Endometrial microvascular endothelial cells (primary cell): ENCODE data around the gene NKIRAS2. TPM values are rescaled to one million over a fixed set of nuclear protein-coding genes. Genes with fewer than 3 reads are reported as not detected.
"Not testable (repeated sequence)": the region's sequence is repeated elsewhere in the genome, so short reads cannot be mapped to it uniquely, and the experiment has no call there.

Experiments
- in situ Hi-C: cut with HindIII; loops from 2 replicates; pipeline ENCODE4 v1.10.0; 2017; ENCODE audit warnings: low sequenced_read_pairs, low pct_unique_long_range_greater_than_20kb; ENCODE audit errors: inconsistent ontology term
- total RNA-seq: library from RNA; depleted of rRNA; stranded (reverse); fragments of >200 nt; gene quantifications from one replicate; pipeline ENCODE4 v1.2.3, GENCODE V29; 2015; ENCODE audit errors: inconsistent ontology term

NKIRAS2 gene
- total RNA-seq, 1 donor from 2014 or later = 60.0 TPM

- in situ Hi-C loops = no loop called here
Measured at GRCh38 chr17:42018988-42019387, 902 bp upstream of the NKIRAS2 start.

- in situ Hi-C loops = not testable (repeated sequence)
Measured at GRCh38 chr17:42020845-42021244, 955 bp downstream of the NKIRAS2 start.

DNA sequence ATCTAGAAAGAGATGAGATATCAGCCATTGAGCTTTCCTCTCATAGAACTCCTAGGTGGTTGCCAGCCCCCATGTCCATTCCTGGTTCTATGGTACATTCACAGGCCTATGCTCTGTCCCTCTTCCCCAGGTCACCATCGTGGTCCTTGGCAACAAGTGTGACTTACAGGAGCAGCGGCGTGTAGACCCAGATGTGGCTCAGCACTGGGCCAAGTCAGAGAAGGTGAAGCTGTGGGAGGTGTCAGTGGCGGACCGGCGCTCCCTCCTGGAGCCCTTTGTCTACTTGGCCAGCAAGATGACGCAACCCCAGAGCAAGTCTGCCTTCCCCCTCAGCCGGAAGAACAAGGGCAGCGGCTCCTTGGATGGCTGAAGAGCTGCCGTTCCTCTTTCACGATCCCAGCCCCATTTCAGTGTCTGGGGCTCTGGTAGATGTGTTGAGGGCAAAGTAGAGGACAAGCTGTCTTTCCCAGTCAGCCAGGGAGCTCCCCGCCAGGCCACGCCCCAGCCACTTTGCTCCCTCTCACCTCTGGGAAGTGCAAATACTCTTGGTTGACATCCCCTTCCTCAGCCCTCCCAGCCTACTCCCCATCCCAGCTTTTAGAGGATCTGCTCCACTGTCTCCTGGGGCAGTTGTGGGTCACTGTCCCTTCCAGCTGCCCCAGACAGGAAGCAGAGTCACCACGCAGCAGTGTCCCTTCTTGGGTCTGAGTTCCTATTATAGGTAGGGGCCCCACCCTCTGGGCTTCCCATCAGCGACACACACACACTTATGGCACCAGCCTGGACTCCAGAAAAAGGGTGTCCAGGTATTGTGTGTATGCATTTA lies 3.8 kb downstream of the NKIRAS2 start:
- in situ Hi-C loops = no loop called here

DNA sequence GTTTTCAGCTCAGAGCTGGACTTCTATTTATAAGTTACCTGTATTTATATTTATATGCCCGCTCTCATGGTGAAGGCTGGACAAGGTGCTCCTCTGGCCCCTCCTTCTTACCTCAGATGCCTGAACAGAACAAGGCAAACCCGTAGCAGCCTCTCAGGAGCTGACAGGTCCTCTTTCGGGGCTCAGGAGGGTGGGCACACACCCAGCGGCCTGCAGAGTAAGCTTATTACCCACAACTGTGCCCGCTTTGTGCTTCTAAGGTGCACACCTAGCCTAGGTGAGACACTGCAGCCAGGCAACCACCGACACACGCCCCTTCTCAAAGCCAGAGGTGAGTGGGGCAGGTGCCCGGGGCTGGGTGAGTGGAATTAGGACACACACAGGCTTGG lies 5.3 kb downstream of the NKIRAS2 start:
- in situ Hi-C loops = no loop called here

DNA sequence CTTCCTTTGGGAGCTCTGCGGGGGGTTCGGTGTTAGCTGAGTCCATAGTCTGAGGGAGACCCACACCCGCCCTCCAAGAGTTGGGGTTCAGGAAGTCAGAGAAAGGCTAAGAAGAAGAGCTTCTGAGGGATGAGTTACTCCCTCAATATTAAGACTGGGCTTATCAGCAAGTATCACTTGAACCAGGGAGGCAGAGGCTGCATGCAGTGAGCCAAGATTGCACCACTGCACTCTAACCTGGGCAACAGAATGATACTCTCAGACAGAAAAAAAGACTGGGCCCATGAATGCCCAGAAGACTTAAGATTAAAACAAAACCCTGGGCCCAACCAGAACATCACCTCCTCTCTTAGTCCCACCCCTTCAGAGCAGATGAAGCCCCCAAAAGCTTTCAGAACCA lies 6.0 kb downstream of the NKIRAS2 start:
- in situ Hi-C loops = no loop called here

DNA sequence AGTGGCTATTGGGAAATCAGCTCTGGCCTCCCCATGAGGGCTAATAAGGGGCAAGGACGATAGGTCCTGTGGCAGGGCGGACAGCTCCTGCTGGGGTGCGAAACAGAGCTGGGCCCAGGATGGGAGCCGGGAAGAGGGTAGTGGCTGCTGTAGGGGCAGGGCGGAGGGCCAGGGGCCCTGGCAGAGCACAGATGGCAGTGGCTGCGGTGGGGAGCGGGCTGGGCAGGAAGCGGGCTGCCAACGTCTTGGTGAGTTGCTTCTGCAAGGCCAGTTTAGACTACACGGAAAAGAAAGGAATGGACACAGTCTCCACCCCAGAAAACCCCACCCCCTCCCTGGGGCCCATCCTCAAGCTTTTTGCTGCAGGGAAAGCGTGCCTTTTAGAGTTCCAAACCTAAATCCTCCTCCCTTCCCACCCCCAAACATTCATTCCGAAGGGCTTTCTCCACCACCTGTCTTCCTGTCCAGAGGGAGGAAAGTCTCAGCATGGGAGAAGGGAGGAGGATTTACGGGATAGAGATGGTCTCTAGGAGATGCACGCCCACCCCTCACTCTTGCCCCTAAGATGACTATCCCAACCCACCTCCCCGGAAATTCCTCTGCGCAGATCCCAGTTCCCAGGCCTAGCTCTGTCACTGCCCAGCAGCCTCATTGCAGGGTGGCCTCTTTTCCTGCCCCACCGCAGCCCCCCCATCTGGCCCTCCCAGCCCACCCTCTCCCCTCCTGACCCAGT lies 7.1 kb downstream of the NKIRAS2 start:
- in situ Hi-C loops = no loop called here

DNA sequence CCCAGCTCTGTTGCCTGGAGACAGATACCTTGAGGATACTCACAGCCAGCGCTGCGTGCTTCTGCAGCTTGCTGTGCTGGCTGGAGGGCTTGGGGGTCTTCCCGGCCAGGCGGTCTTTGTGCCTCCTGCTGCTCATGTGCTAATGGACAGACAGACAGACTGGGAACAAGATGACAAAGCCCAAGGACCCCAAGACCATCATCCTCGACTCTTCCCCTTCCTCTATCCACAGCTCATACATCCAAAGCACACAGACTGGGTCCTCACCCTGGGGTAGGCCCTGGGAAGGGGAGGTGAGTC lies 7.7 kb downstream of the NKIRAS2 start:
- in situ Hi-C loops = no loop called here

- in situ Hi-C loops = no loop called here
Measured at GRCh38 chr17:42027961-42028790, 8.3 kb downstream of the NKIRAS2 start.

DNA sequence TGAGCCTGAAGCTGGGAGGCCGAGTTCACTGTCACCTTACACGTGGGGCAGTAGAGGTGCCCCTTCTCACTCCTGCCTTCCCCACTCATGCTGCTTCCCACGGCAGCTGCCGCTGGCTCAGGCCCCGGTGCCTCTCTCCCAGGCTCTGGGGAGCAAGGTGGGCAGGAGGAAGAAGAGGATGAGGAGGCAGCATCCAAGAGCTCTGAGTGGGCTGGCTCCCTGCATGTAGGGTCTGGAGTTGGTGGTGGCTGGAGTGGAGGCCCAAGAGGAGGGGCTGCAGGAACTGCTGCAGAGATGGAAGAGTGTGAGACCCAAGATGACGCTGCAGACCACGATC lies 8.9 kb downstream of the NKIRAS2 start:
- in situ Hi-C loops = no loop called here

DNA sequence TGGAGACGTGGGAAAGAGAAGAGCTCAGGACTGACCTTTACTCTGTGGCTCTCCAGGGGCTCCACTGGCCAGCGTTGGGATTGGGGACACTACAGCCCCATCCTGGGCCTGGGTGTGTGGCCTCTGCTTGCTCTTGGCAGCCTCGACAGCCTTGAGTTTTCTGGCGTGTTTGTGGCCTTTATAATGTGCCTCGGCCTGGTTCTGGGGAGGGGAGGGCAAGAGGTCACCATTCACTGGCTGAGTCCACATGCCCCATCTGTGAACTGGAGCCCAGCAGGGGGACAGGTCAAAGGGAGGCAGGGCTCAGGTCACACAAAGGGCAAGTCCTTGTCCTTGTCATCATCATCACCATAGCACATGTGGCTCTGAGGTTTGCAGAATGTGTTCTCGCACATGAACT lies 11.7 kb downstream of the NKIRAS2 start:
- in situ Hi-C loops = no loop called here

DNA sequence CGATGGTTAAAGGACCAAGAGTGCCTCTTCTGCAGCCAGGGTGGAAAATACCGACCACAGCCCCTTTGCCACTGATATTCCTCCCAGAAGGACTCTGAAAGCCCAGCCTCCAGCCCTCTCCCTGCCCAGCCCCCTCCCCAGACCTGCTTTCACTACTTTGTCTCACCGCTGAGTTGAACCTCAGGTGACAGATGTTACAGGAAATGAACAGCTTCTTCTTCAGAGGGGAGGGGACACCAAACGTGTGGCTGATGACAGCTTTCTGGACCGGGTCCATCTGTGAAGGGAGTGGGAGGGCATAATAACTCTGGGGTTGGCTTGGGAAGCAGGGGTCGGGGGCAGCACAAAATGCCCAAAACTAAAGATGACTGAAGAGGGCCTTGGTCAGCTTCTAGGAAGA lies 14.2 kb downstream of the NKIRAS2 start:
- in situ Hi-C loops = no loop called here

DNA sequence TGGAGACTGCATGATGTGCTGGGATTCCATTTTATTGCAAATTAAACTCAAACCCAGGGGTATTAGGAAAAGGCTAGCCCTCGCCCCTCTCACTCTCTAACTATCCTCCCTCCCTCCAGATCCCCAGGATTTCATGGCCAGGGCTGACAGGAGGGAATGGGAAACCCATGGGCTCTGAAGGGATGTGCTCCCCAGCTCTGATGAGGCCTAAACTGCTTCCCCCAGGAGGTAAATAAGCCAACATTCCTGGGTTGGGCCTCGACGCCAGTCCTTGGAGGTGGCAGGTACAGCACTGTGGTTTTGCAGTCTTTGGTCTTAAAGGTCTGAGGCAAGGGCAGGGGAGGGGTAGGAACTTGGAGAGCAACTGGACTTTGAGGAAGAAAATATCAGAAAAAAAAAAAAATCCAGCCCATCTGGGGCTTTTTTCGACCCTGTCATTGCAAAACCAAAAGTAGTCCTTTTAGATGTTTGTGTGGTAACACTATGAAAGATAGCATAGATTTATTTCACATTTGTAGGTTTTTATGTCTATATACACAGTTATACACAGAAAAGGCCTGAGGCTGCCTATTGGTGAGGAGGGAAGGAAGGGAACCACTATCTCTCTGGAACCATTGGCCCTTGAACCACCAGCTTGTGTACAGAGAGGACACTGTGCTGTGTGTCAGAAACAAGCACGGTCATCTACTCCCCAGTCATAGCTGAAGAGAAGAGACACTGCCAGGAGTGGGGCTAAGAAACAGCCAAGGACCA lies 18.5 kb downstream of the NKIRAS2 start:
- in situ Hi-C loops = no loop called here

- in situ Hi-C loops = no loop called here
Measured at GRCh38 chr17:42039794-42040763, 20.2 kb downstream of the NKIRAS2 start.

DNA sequence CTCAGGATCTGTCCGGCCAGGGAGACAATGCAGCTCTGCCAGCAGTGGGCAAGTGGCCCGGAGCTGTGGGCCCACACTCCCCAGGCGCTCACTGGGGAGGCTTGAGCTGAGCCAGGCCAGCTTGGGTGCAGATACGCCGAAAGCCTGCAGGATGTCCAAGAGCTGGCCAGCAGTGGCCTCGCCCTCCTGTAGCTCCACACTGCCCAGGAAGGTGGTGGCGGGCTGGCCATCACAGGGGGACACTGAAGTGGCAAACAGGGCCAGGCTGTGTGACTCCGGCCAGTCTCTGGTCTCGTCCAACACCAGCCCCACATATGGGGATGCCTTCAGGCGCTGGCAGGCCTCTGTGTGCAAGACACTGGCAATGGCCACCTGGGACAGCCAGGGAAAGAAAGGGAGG lies 20.9 kb downstream of the NKIRAS2 start:
- in situ Hi-C loops = no loop called here

GRCh38 chr17:42041619-42042018 lies 21.7 kb downstream of the NKIRAS2 start:
- in situ Hi-C loops = no loop called here

DNA sequence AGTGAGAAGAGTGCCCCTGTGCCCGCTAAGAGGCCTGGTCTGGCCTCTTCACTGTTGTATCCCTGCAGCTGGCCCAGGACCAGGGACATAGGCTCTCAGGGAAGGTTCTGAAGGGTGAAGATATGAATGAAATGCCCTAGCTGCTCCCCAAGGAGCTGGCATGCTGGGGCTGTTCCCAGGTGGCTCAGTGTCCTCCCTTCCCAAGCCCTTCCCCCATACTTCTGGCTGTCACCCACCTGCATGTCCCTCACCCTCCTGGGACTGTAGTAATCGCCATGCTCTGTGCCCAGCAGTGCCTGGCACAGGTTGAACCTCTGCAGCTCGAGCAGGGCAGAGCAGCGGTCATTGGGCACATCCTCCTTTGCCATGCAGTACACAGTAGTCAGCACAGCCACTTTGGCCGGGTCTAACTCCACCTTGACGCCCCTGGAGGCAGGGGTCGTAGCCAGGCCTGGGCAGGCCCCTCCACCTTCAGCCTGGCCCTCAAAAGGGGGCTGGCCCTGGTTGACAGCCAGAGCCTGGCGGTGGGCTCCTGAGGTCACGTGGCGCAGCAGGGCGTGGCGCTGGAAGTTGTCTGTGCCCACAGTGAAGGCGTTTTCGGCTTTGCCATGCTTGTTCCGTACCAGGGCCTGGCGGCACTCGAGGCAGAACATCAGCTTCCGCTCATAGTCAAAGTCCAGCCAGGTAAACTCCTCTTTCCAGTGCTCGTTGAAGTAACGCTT lies 22.9 kb downstream of the NKIRAS2 start:
- in situ Hi-C loops = no loop called here

DNA sequence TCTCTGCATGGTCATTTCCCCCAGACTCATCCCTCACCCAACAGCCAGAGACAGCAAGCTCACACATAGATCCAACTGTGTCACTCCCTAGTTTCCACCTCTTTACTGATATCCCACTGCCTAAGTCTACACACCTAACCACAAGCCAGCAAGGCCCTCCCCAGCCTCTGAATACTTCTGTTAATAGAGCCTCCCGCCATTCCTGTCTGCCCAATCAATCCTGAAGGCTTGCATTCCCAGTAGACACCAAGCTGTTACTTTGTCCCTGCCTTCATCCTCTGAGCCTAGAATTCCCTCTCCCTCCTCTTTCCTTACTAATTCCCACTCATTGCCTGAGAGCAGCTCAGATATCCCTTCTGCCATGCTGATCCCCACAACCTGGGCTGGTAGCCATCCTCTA lies 25.8 kb downstream of the NKIRAS2 start:
- in situ Hi-C loops = no loop called here

- in situ Hi-C loops = no loop called here
Measured at GRCh38 chr17:42047343-42047742, 27.5 kb downstream of the NKIRAS2 start.
